B cell (primary cell): ENCODE results near the gene BEND3. TPM values are rescaled to one million over a fixed set of nuclear protein-coding genes. Genes with fewer than 3 reads are reported as not detected.
A peak's percentile ranks its signal among the peaks of the same experiment; 100 is the strongest.

Source experiments
- ATAC-seq: fragments of 200-7000 bp; cut with Tn5 transposase; one replicate; pipeline ENCODE4 v1.10.0; 2021; ENCODE audit warnings: low read depth, mild to moderate bottlenecking, moderate number of reproducible peaks, moderate library complexity
- CTCF ChIA-PET: fragments of 350-600 bp; sonication (Branson Sonifier 250); formaldehyde crosslinking; loops from one replicate; lab custom pipeline; 2021; ENCODE audit warnings: antibody characterized with exemption, inconsistent platforms; lab: Charles Lee
- POLR2A ChIA-PET: fragments of 350-600 bp; sonication (Branson Sonifier 250); formaldehyde crosslinking; loops from one replicate; lab custom pipeline; 2021; ENCODE audit warnings: antibody characterized with exemption; lab: Charles Lee
- DNase-seq: peaks from one replicate; pipeline ENCODE4 v3.0.0; 2013
- H2AFZ ChIP-seq: 2 replicates; pipeline ENCODE4 v1.6.1; 2012; ENCODE audit warnings: mild to moderate bottlenecking, low read depth, low read length; ENCODE audit not compliant: insufficient read depth, poor library complexity, severe bottlenecking
- H3K27ac ChIP-seq, 2 donors: 1 replicate in 1 of 2; 2 replicates in 1 of 2; pipeline ENCODE4 v1.5.1; 2012 to 2013; ENCODE audit warnings: low read length in 2 of 2, mild to moderate bottlenecking in 2 of 2, moderate library complexity in 1 of 2
- H3K27me3 ChIP-seq, 4 experiments: fragments of 200-600 bp in 1 of 4; sonication (generic) in 1 of 4; replicated peaks in 1 of 4; 1 replicate in 2 of 4; 2 replicates in 2 of 4; pipeline versions ENCODE4 v1.6.1 to v1.7.0; 2013 to 2016; ENCODE audit warnings: low read length in 3 of 4, mild to moderate bottlenecking in 2 of 4, mixed read lengths in 1 of 4, moderate library complexity in 1 of 4; ENCODE audit not compliant: insufficient read depth in 4 of 4, control insufficient read depth in 3 of 4; ENCODE audit errors: control extremely low read depth in 1 of 4
- H3K36me3 ChIP-seq, 2 experiments: replicated peaks in 1 of 2; 1 replicate in 1 of 2; 2 replicates in 1 of 2; pipeline versions ENCODE4 v1.6.1 to v1.7.1; 2013; ENCODE audit warnings: low read length in 1 of 2; ENCODE audit not compliant: insufficient read depth in 2 of 2, control insufficient read depth in 1 of 2; ENCODE audit errors: control extremely low read depth in 1 of 2, extremely low read depth in 1 of 2
- H3K4me1 ChIP-seq, 2 donors: fragments of 200-600 bp in 1 of 2; sonication (generic) in 1 of 2; 1 replicate in 1 of 2; 2 replicates in 1 of 2; pipeline versions ENCODE4 v1.5.1 to v1.6.1; 2013 to 2017; ENCODE audit warnings: low read length in 2 of 2; ENCODE audit not compliant: control insufficient read depth in 2 of 2, insufficient read depth in 2 of 2
- H3K4me2 ChIP-seq: replicated peaks from 2 replicates; pipeline ENCODE3; 2012; ENCODE audit warnings: mild to moderate bottlenecking, low read depth, low read length; ENCODE audit not compliant: poor library complexity, severe bottlenecking
- H3K4me3 ChIP-seq, 5 experiments: fragments of 200-600 bp in 1 of 5; sonication (generic) in 1 of 5; 1 replicate in 3 of 5; 2 replicates in 2 of 5; pipeline versions ENCODE4 v1.5.1 to v1.7.0; 2011 to 2016; ENCODE audit warnings: low read length in 4 of 5, mild to moderate bottlenecking in 4 of 5, low read depth in 2 of 5, control low read depth in 1 of 5, moderate library complexity in 1 of 5; ENCODE audit not compliant: insufficient read depth in 1 of 5; ENCODE audit errors: control extremely low read depth in 1 of 5, extremely low read depth in 1 of 5
- H3K79me2 ChIP-seq: fragments of 200-600 bp; sonication (generic); one replicate; pipeline ENCODE4 v1.6.0; 2016; ENCODE audit warnings: low read length; ENCODE audit not compliant: control insufficient read depth, insufficient read depth
- H3K9ac ChIP-seq: fragments of 200-600 bp; sonication (generic); 2 replicates; pipeline ENCODE4 v1.6.1; 2017; ENCODE audit warnings: mild to moderate bottlenecking, low read length, moderate library complexity
- H3K9me3 ChIP-seq, 3 donors: one replicate each; pipeline versions ENCODE4 v1.6.1 to v1.7.1; 2013; ENCODE audit warnings: low read length in 2 of 3; ENCODE audit not compliant: control insufficient read depth in 2 of 3, insufficient read depth in 1 of 3; ENCODE audit errors: control extremely low read depth in 1 of 3
- H4K20me1 ChIP-seq: 2 replicates; pipeline ENCODE4 v1.6.0; 2012; ENCODE audit warnings: mild to moderate bottlenecking, low read length; ENCODE audit not compliant: insufficient read depth, control insufficient read depth, poor library complexity, severe bottlenecking
- H3K27ac Mint-ChIP-seq: one replicate; pipeline ENCODE4 v1.8.0; 2021; ENCODE audit warnings: mixed read lengths
- H3K27me3 Mint-ChIP-seq: one replicate; pipeline ENCODE4 v1.8.0; 2021; ENCODE audit warnings: mixed read lengths
- H3K4me1 Mint-ChIP-seq: one replicate; pipeline ENCODE4 v1.8.0; 2021; ENCODE audit warnings: mixed read lengths
- H3K4me3 Mint-ChIP-seq: one replicate; pipeline ENCODE4 v1.8.0; 2021; ENCODE audit warnings: mixed read lengths
- H3K9me3 Mint-ChIP-seq: one replicate; pipeline ENCODE4 v1.8.0; 2022; ENCODE audit warnings: mixed read lengths; ENCODE audit not compliant: insufficient read depth
- CTCF ChIP-seq: fragments of 200-600 bp; IDR thresholded peaks from one replicate; pipeline ENCODE4 v1.8.0; 2022; ENCODE audit warnings: antibody characterized with exemption, mild to moderate bottlenecking
- EZH2 ChIP-seq: IDR thresholded peaks from 2 replicates; pipeline ENCODE4 v1.6.1; 2012; ENCODE audit warnings: borderline replicate concordance, low read depth, mild to moderate bottlenecking, moderate library complexity, low read length; ENCODE audit not compliant: insufficient read depth, poor library complexity, severe bottlenecking
- WGBS: methylation state at CpG from one replicate; pipeline ENCODE4 v1.1.5; 2013; ENCODE audit warnings: missing lambda C conversion rate; ENCODE audit not compliant: insufficient coverage; 5-methylcytosine and 5-hydroxymethylcytosine counted together
- intact Hi-C: fragments of 100-400 bp; cut with micrococcal nuclease; formaldehyde crosslinking; loops from one replicate; pipeline ENCODE4 v1.10.0; 2022
- polyA plus RNA-seq: library from polyadenylated mRNA; depleted of rRNA; stranded (reverse); fragments of >200 nt; gene quantifications from 2 replicates; pipeline ENCODE4 v1.2.3, GENCODE V29; 2012
- total RNA-seq, 2 donors: library from RNA; stranded (reverse); fragments of 120-200 nt in 1 of 2; gene quantifications; 1 replicate in 1 of 2; 2 replicates in 1 of 2; pipeline versions ENCODE4 v1.2.3 to v1.2.4, GENCODE V29; 2013 to 2022

BEND3 gene
- total and polyA plus RNA-seq, 2 donors (not counting 1 experiment from before 2014, with no cell fraction given), result 0.78 to 2.0 TPM

GRCh38 chr6:107030151-107030550 lies 85.2 kb downstream of the BEND3 start:
- H3K27me3 Mint-ChIP-seq, result no peaks in the 10 kb centered on the region
- H3K27ac Mint-ChIP-seq, result no peak overlapping the region
- peaks cover 21% of the 10 kb centered on the region for H3K4me1 Mint-ChIP-seq
- CTCF ChIA-PET, result interaction anchor here (0.6 to 1.3 kb wide), 3 partner anchors 84 to 1611 kb away, joined by 3 to 4 read pairs (median 3); no protein-coding TSS in a partner anchor
- no peaks in the 10 kb centered on the region for H3K9me3 Mint-ChIP-seq
- peak overlapping the region; percentile 98 for H3K4me3 Mint-ChIP-seq
- H3K9me3 ChIP-seq, result no peaks in the 10 kb centered on the region
- peaks cover 4 to 10% of the 10 kb centered on the region in 2 donors for H3K4me1 ChIP-seq
- peaks cover 6% of the 10 kb centered on the region for H4K20me1 ChIP-seq
- H3K9ac ChIP-seq, result no peak overlapping the region
- POLR2A ChIA-PET, result no interaction called here
- H3K27ac ChIP-seq, result no peak overlapping the region
- WGBS, result 83% methylated on average over 3 of the region's 5 CpGs
- H3K27me3 ChIP-seq, result no peaks in the 10 kb centered on the region
- H3K4me2 ChIP-seq, result no peak overlapping the region
- intact Hi-C loops, result no loop called here
- H2AFZ ChIP-seq, result no peak overlapping the region
- H3K79me2 ChIP-seq, result peaks cover 54% of the 10 kb centered on the region
- TF ChIP-seq EZH2 (no peak), CTCF (no peak)
- no peak overlapping the region for H3K4me3 ChIP-seq
- ATAC-seq, result no peak
- DNase-seq, result no peak
- peaks cover 0 to 3% of the 10 kb centered on the region in 2 experiments for H3K36me3 ChIP-seq

- intact Hi-C loops, result loop anchor here (5.0 kb wide), 1 partner anchor 1625 kb away; the partner anchor contains the start of gene PREP
- H3K4me1 Mint-ChIP-seq, result peaks cover 23% of the 10 kb centered on the region
- H3K9ac ChIP-seq, result no peak overlapping the region
- peaks cover 6 to 10% of the 10 kb centered on the region in 2 donors for H3K4me1 ChIP-seq
- H4K20me1 ChIP-seq, result peaks cover 2% of the 10 kb centered on the region
- ChIA-PET CTCF (interaction anchor here (0.7 to 1.5 kb wide), 2 partner anchors 218 to 474 kb away, joined by 3 read pairs; no protein-coding TSS in a partner anchor), POLR2A (no interaction called here)
- peaks cover 0 to under 1% of the 10 kb centered on the region in 2 experiments for H3K36me3 ChIP-seq
- H3K27me3 ChIP-seq, result no peaks in the 10 kb centered on the region
- no peaks in the 10 kb centered on the region for H3K27me3 Mint-ChIP-seq
- H3K27ac Mint-ChIP-seq, result peak overlapping the region; percentile 28
- H3K27ac ChIP-seq, result no peak overlapping the region
- peaks cover 33% of the 10 kb centered on the region for H3K79me2 ChIP-seq
- H3K4me3 ChIP-seq, result no peak overlapping the region
- 98% methylated on average over 8 of the region's 8 CpGs for WGBS
- H3K4me3 Mint-ChIP-seq, result peak overlapping the region; percentile 50
- H3K9me3 ChIP-seq, result no peaks in the 10 kb centered on the region
- TF ChIP-seq CTCF, result no peak
- no peak for TF ChIP-seq EZH2
- H3K9me3 Mint-ChIP-seq, result no peaks in the 10 kb centered on the region
- H2AFZ ChIP-seq, result peak overlapping the region; percentile 95
- ATAC-seq (no peak), DNase-seq (peak; percentile 19)
- H3K4me2 ChIP-seq, result no peak overlapping the region
Observed at GRCh38 chr6:107026965-107027364, 88.3 kb downstream of the BEND3 start.
